ENCODE results near the gene PSMC5. TPM values are rescaled to one million over a fixed set of nuclear protein-coding genes. Genes with fewer than 3 reads are reported as not detected.
"Not testable (repeated sequence)": the region's sequence is repeated elsewhere in the genome, so short reads cannot be mapped to it uniquely, and the experiment has no call there.

PSMC5 gene
- total RNA-seq, 2 donors from 2014 or later: 144 to 161 TPM

DNA sequence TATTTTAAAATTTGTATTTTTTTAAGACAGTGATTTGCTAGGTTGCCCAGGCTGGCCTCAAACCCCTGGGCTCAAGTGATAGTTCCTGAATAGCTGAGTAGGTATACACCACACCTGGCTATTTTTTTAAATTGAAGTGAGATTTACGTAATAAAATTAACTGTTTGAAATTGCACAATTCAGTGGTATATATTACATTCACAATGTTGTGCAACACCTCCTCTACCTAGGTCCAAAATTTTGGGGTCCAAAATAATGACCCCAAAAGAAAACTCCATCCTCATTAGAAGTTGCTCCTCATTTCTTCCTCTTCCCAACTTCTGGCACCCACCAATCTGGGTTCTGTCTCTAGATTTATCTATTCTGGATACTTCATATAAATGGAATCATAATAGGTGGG is 18.3 kb downstream of the PSMC5 start:
- peaks cover 6 to 11% of the 10 kb centered on the region in 2 donors for H3K36me3 Mint-ChIP-seq (ENCODE audit: insufficient read depth in 2 of 2)
- ATAC-seq (replicated peaks in 1 of 2) (no peak), DNase-seq (no peak)
- H3K27me3 Mint-ChIP-seq (ENCODE audit: low read depth): no peaks in the 10 kb centered on the region
- H3K4me1 Mint-ChIP-seq (ENCODE audit: low read depth): peaks cover 41% of the 10 kb centered on the region
- H3K4me3 Mint-ChIP-seq: peak overlapping the region in 1 of 2 donors; percentile 3
- H3K9me3 Mint-ChIP-seq: peaks cover 3 to 5% of the 10 kb centered on the region in 2 donors
- no peak overlapping the region for H3K27ac Mint-ChIP-seq

DNA sequence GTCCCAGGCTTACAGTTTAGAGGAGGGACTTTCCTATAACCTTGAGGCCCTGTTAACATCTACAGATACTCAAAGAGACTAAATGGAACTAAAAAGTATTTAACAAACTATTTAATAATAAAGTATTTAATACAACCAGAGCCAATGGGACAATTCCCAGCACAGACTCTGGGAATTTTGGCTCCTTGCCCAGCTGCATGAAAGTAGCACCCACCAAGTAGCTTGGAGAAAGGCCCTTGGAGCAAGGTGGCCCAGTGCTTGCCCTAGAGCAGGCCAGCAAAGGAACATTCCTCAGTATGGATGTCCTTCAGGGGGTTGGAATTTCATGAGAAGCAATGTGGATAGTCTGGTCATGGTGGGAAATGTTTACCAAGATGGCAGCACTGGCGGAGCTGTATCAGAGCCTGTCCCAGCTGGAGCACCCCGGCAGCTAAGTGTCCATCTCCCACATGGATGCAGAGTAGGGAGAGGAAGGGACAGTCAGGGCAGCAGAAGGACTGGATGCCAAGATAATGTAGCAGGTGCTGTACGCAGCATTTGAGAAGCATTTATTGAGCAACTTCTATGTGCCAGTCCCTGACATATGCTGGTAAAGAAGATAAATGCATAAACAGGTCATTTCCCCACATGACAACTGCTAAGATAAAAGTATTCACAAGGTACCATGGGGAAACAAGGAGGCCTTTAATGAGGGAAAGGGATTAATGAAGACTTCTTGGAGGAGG is 20.5 kb downstream of the PSMC5 start:
- H3K27ac Mint-ChIP-seq: no peak overlapping the region
- H3K9me3 Mint-ChIP-seq: peaks cover 3 to 5% of the 10 kb centered on the region in 2 donors
- peak overlapping the region; percentile 28 to 85 for H3K4me3 Mint-ChIP-seq
- H3K36me3 Mint-ChIP-seq (ENCODE audit: insufficient read depth in 2 of 2): peaks cover 5 to 8% of the 10 kb centered on the region in 2 donors
- no peak for ATAC-seq (replicated peaks in 1 of 2)
- peaks cover 32% of the 10 kb centered on the region for H3K4me1 Mint-ChIP-seq (ENCODE audit: low read depth)
- H3K27me3 Mint-ChIP-seq (ENCODE audit: low read depth): no peaks in the 10 kb centered on the region
- DNase-seq: no peak

DNA sequence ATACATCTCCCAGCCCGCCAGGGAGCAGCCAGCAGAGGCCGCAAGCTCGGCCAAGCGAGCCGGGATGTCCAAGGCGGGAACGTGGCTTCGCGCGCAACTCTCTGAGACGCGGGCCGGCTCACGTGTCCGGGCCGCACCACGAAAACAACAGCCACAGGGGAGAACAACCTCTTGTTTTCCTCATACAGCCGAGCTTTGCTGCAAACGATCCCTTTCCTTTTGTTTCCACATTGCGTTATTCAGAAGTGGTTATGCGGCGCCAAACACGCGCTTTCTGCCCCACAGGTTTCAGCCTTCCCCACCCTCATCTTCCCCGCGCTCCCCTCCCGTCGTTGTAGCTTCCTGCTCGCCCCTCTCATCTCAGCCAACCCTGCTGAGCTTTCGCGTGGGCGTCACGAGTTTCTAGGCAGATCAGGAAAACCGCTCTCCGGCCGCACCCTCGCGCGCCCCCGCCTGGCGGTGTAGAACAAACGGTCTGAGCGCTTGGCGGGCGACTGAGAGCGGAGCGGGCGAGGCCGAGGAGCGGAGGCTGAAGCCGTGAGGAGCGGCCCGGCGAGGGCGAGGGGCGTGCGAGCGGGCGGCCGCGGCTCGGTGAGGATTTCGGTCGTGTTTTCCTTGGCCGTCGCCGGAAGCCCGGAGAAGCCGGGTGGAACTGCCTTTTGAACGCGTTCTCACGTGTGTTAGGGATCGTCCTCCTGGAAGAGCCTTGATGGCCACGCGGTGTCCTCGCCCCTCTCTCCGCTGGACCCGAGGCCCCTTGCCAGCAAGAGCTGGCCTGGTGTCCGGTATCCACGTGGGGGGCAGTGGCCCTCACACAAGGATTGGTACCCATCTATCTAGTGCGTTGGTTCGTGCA is 21.8 kb downstream of the PSMC5 start:
- no peaks in the 10 kb centered on the region for H3K27me3 Mint-ChIP-seq (ENCODE audit: low read depth)
- DNase-seq (peak; percentile 98 to 99), ATAC-seq (replicated peaks in 1 of 2) (peak; percentile 95)
- H3K4me3 Mint-ChIP-seq: peak overlapping the region; percentile 62 to 85
- H3K4me1 Mint-ChIP-seq (ENCODE audit: low read depth): peaks cover 22% of the 10 kb centered on the region
- H3K9me3 Mint-ChIP-seq: peaks cover 3 to 5% of the 10 kb centered on the region in 2 donors
- peaks cover 5 to 8% of the 10 kb centered on the region in 2 donors for H3K36me3 Mint-ChIP-seq (ENCODE audit: insufficient read depth in 2 of 2)
- peak overlapping the region; percentile 87 for H3K27ac Mint-ChIP-seq

DNA sequence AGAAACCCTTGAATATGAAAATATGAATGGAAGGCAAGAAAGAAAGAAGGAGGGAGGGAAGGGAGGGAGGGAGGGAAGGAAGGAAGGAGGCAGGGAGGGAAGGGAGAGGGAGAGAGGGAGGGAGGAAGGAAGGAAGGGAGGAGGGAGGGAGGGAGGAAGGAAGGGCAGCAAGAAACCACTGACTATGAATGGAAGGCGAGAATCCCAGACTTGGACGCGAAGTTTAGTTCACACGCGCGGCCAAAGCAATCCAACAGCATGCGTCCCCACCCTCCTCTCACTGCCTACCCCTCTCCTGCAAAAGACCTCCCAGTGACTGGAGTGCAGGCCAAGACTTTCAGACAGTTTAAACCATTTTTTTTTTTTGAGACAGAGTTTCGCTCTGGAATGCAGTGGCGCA is 23.2 kb downstream of the PSMC5 start:
- Mint-ChIP-seq H3K27ac (no peak overlapping the region), H3K4me1 (ENCODE audit: low read depth) (peaks cover 18% of the 10 kb centered on the region), H3K36me3 (ENCODE audit: insufficient read depth in 2 of 2) (peaks cover 5 to 8% of the 10 kb centered on the region in 2 donors), H3K27me3 (ENCODE audit: low read depth) (no peaks in the 10 kb centered on the region), H3K4me3 (no peak overlapping the region), H3K9me3 (peaks cover 3 to 5% of the 10 kb centered on the region in 2 donors)
- no peak for DNase-seq
- no peak for ATAC-seq (replicated peaks in 1 of 2)

DNA sequence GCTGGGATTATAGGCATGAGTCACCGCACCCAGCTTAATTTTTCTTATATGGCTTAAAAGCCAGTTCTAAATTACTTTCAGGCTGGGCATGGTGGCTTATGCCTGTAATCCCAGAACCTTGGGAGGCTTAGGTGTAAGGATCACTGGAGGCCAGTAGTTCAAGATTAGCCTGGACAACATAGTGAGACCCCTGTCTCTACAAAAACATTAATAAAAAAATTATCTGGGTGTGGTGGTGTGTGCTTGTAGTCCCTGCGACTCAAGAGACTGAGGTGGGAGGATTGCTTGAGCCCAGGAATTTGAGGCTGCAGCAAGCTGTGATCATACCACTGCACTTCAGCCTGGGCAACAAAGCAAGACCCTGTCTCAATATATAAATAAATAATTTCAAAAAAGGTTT is 26.0 kb downstream of the PSMC5 start:
- no peak overlapping the region for H3K27ac Mint-ChIP-seq
- ATAC-seq (replicated peaks in 1 of 2): no peak
- H3K4me1 Mint-ChIP-seq (ENCODE audit: low read depth): peaks cover 11% of the 10 kb centered on the region
- DNase-seq: no peak
- peaks cover under 1% of the 10 kb centered on the region in 2 donors for H3K36me3 Mint-ChIP-seq (ENCODE audit: insufficient read depth in 2 of 2)
- H3K9me3 Mint-ChIP-seq: peaks cover 0 to under 1% of the 10 kb centered on the region in 2 donors
- no peaks in the 10 kb centered on the region for H3K27me3 Mint-ChIP-seq (ENCODE audit: low read depth)
- H3K4me3 Mint-ChIP-seq: no peak overlapping the region

DNA sequence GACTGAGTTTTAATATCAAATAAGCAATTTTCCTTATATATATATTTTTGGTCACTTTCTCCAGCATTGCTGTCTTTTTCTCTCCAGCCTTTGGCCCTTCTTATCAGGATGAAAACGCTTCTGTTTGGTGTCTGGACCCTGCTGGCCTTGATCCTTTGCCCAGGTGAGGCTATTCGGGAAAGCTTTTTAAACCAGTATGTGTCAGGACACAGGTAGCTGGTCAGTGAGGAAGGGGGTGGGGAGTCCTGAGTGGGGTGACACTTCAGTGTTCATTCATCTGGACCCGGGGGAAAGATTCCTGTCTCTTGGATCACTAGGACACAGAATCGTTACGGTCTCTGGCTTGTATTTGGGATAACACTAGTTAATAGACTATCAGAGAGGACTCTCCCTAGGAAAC is 27.5 kb downstream of the PSMC5 start:
- ATAC-seq (replicated peaks in 1 of 2): no peak
- H3K27ac Mint-ChIP-seq: no peak overlapping the region
- peaks cover 1% of the 10 kb centered on the region for H3K27me3 Mint-ChIP-seq (ENCODE audit: low read depth)
- DNase-seq: no peak
- H3K9me3 Mint-ChIP-seq: no peaks in the 10 kb centered on the region
- no peaks in the 10 kb centered on the region for H3K4me1 Mint-ChIP-seq (ENCODE audit: low read depth)
- no peak overlapping the region for H3K4me3 Mint-ChIP-seq
- no peaks in the 10 kb centered on the region for H3K36me3 Mint-ChIP-seq (ENCODE audit: insufficient read depth in 2 of 2)

DNA sequence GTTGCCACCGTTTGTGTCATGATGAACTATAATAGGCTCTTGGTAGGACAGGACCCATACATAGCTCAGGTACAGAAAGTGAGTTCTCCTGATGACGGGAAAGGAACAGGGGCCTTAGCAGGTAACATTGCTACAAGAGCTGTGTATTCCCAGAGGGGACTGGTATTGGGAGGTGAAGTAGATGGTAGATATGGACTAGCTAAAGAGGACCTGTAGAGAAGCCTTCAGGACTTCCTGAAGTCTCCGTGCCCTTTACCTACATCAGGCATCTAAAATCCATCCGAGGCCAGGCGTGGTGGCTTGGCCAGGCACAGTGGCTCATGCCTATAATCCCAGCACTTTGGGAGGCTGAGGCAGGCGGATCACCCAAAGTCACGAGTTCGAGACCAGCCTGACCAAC is 28.0 kb downstream of the PSMC5 start:
- no peak for ATAC-seq (replicated peaks in 1 of 2)
- Mint-ChIP-seq H3K4me3 (no peak overlapping the region), H3K9me3 (no peaks in the 10 kb centered on the region), H3K36me3 (ENCODE audit: insufficient read depth in 2 of 2) (no peaks in the 10 kb centered on the region), H3K4me1 (ENCODE audit: low read depth) (no peaks in the 10 kb centered on the region), H3K27me3 (ENCODE audit: low read depth) (peaks cover 6% of the 10 kb centered on the region), H3K27ac (no peak overlapping the region)
- DNase-seq: no peak

DNA sequence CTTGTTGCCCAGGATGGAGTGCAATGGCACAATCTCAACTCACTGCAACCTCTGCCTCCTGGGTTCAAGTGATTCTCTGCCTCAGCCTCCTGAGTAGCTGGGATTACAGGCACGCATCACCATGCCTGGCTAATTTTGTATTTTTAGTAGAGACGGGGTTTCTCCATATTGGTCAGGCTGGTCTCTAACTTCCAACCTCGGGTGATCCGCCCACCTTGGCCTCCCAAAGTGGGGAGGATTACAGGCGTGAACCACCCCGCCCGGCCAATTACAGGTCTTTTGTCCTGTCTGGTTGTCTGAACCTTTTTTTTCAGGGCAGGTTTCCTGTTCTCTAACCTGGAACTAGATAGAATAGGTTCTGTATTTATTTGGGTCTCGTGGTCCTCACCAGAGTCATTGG is 29.2 kb downstream of the PSMC5 start:
- H3K4me1 Mint-ChIP-seq (ENCODE audit: low read depth); H3K27me3 Mint-ChIP-seq (ENCODE audit: low read depth); DNase-seq; ATAC-seq (replicated peaks in 1 of 2); H3K27ac Mint-ChIP-seq; H3K9me3 Mint-ChIP-seq; H3K4me3 Mint-ChIP-seq; H3K36me3 Mint-ChIP-seq (ENCODE audit: insufficient read depth in 2 of 2): not testable (repeated sequence)

DNA sequence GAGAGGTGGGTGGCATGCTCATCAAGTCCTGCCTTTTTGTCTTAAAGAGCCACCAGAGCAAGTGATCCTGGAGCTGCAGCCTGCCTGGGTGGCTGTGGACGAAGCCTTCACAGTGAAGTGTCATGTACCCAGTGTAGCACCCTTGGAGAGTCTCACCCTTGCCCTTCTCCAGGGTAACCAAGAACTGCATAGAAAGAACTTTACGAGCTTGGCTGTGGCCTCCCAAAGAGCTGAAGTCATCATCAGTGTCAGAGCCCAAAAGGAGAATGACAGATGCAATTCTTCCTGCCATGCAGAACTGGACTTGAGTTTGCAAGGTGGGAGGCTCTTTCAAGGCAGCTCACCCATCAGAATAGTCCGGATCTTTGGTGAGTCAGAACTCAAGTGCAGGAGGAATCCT is 32.0 kb downstream of the PSMC5 start:
- Mint-ChIP-seq H3K9me3 (no peaks in the 10 kb centered on the region), H3K27me3 (ENCODE audit: low read depth) (peaks cover 8% of the 10 kb centered on the region), H3K4me3 (no peak overlapping the region), H3K27ac (no peak overlapping the region), H3K36me3 (ENCODE audit: insufficient read depth in 2 of 2) (no peaks in the 10 kb centered on the region), H3K4me1 (ENCODE audit: low read depth) (no peaks in the 10 kb centered on the region)
- no peak for DNase-seq
- ATAC-seq (replicated peaks in 1 of 2): no peak

DNA sequence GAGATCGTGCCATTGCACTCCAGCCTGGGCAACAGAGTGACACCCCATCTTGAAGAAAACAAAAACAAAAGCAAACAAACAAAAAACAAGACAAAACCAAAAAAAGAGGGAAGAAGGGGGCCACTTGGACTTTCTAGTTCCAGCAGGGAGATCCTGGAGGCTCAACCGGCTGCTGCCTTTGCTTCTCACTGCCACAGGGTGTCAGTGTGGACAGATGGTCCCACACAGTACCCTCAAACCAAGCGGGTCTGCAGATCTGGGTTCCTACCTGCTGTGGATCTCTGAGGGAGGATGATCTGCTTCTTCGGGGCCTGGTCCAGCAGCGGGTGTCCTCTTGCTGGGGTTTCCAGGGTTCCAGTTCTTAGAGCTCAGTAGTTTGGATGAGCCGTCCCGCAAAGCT is 39.4 kb downstream of the PSMC5 start:
- not testable (repeated sequence) for DNase-seq

DNA sequence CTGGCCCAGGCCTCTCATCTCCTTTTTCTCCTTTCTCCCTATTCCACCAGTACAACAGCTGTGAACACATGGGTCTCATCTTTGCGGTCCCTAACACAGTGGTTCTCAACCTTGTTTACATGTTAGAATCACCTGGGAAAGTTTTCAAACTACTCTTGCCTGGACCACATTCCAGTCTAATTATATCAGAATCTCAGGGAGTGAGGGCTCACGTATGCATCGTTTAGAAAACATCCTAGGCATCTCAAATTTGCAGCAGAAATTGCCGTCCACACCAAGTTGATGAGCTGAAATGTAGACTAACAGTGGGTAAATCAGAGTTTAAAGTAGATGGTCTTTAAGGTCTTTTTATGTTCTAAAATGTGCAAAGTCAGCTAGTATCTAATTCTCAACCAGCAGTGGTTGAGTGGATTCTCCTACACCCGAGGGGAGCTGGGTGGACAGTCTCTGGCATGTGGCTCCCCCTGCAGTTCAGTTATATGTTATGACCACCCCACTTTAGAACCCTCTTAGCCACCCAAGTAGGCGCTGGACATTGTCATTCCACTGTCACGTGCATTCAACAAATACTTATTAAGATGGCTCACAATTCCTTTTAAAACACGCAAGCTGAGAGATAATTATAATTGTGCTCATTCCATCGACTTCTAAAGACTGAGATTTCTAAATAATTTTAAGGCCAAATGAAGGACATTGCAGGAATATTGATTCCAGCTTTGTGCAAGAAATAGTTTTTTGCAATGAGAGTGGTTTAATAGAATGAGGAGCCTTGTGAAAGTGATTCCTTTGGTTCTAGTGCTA is 42.5 kb downstream of the PSMC5 start:
- H3K36me3 Mint-ChIP-seq (ENCODE audit: insufficient read depth in 2 of 2); H3K9me3 Mint-ChIP-seq; H3K4me3 Mint-ChIP-seq; H3K27ac Mint-ChIP-seq; DNase-seq; H3K4me1 Mint-ChIP-seq (ENCODE audit: low read depth); H3K27me3 Mint-ChIP-seq (ENCODE audit: low read depth): not testable (repeated sequence)
- ATAC-seq (replicated peaks in 1 of 2): peak in 1 of 2 donors; percentile 39

More for the DNA sequence above, 39.4 kb downstream of the PSMC5 start:
- not testable (repeated sequence) for H3K9me3 Mint-ChIP-seq; H3K27ac Mint-ChIP-seq; H3K4me3 Mint-ChIP-seq; ATAC-seq (replicated peaks in 1 of 2); H3K36me3 Mint-ChIP-seq (ENCODE audit: insufficient read depth in 2 of 2); H3K27me3 Mint-ChIP-seq (ENCODE audit: low read depth); H3K4me1 Mint-ChIP-seq (ENCODE audit: low read depth)

DNA sequence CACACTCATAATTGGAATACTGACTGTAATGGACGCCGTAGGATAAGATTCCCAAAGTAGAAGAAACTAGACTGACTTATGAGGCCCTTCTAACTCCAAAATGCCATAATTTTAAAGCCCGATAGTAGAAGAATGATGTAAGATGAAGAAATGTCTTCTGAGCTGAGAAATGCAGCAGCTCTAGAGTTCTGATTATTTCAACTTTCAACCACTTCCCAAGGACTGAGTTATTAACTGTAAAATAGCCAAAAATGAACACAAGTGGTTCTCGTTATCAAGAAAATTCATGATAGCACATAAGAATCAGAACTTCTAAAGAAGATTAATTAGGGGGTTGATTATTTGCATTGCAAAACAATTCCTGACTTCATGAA is 43.0 kb downstream of the PSMC5 start:
- ATAC-seq (replicated peaks in 1 of 2); H3K27ac Mint-ChIP-seq; H3K4me1 Mint-ChIP-seq (ENCODE audit: low read depth); DNase-seq; H3K36me3 Mint-ChIP-seq (ENCODE audit: insufficient read depth in 2 of 2); H3K9me3 Mint-ChIP-seq; H3K4me3 Mint-ChIP-seq; H3K27me3 Mint-ChIP-seq (ENCODE audit: low read depth): not testable (repeated sequence)

Data from activated T-cell treated with anti-CD3 and anti-CD28 coated beads, Interleukin-2, amount 50 U/mL, for 72 hours (primary cell).